ENCODE measurements around the gene CNTN2.

Gene CNTN2

GRCh38 chr1:205074513-205074912 is 31.5 kb downstream of the CNTN2 start:
- no peak for DNase-seq

- no peak for DNase-seq
Observed at GRCh38 chr1:205075642-205076155, 32.7 kb downstream of the CNTN2 start.

GRCh38 chr1:205076245-205076761 is 33.3 kb downstream of the CNTN2 start:
- no peak for DNase-seq

GRCh38 chr1:205077158-205077933 is 34.3 kb downstream of the CNTN2 start:
- no peak for DNase-seq

DNA sequence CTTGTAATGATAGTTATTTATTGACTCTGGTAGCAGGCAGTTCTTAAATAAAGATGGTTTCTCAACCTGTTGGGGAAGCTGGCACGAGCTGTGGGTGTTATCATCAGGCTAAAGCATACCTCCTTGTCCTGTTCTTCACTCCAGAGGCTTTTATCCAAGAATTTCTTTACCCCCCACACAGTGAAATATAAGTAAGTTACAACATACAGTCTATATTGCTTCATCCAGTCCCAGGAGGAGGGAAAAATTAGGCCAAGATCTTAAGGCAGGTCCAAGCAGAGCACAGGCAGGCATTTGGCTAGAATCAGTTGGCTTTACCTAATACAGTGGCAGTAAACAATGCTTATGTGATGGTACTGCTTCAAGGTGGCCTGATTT is 34.9 kb downstream of the CNTN2 start:
- DNase-seq: no peak

- no peak for DNase-seq
Observed at GRCh38 chr1:205082431-205082830, 39.4 kb downstream of the CNTN2 start.

GRCh38 chr1:205084360-205084759 is 41.3 kb downstream of the CNTN2 start, which contains the start of gene TMEM81:
Gene TMEM81, minus strand, starts transcription at chr1:205084460. Its CDS starts 140 bp downstream, at chr1:205084320.
- DNase-seq: no peak

- DNase-seq: no peak
Observed at GRCh38 chr1:205088341-205088740, 45.3 kb downstream of the CNTN2 start.

- peak in 1 of 2 experiments; percentile 22 for DNase-seq
Observed at GRCh38 chr1:205091043-205091740, 48.2 kb downstream of the CNTN2 start.

DNA sequence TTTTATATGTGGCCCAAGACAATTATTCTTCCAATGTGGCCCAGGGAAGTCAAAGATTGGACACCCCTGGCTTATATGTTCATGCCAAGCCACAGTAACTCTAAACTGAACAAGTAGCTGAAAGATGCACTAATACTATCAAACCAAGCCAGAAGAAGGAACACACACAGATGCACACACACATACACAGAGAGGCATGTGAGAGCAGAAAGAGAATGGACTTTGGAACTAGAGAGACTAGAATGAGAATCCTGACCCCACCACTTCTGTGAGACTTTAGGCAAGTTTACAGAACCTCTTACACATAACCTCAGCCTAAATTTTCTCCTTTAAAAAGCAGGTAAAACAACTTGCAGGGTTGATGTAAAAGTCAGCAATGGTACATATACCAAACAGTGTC is 52.4 kb downstream of the CNTN2 start:
- DNase-seq: no peak

DNA sequence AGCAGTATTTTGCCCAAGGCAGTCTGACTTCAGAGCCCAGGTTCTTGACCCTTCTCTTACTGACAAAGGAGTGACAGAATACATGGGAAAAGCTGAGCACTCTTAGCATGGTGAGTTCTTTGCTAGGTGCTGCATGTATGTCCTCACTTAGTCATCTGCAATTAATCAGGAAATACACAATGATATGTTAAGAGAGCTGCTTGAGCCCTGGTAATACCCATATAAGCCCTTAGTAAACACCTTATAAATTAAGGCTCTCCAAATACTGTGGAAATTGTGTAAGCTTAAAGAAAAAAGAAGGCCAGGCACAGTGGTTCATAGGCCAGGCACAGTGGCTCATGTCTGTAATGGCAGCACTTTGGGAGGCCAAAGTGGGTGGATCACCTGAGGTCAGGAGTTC is 55.2 kb downstream of the CNTN2 start:
- DNase-seq: no peak

DNA sequence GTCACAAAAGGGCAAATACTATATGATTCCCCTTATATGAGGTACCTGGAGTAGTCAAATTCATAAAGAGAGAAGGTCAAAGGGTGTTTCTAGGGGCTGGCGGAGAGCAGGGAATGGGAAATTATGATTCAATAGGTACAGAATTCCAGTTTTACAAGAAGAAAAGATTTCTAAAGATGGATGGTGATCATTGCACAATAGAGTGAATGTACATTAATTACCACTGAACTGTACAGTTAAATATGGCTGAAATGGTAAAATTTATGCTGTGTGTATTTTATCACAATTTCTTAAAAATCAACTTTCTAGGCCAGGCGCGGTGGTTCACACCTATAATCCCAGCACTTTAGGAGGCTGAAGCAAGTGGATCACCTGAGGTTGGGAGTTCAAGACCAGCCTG is 59.4 kb downstream of the CNTN2 start:
- no peak for DNase-seq

GRCh38 chr1:205107327-205107726 is 64.3 kb downstream of the CNTN2 start:
- DNase-seq: no peak

DNA sequence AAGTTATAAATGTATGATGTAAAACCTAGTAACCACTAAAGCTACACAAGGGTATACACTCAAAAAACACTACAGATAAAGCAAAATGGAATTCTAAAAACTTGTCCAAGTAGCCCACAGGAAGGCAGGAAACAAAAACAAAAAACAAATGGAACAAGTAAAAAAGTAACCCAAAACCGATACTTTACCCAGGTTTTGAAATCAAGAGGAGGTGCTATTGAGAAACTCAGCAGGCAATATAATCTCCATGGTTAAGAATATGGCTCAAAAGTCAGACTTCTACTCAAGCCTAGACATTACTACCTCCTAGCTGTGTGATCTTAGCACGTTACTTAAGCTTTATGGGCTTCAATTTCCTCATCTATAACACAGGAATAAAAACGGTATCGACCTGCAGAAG is 65.5 kb downstream of the CNTN2 start:
- DNase-seq: no peak

DNA sequence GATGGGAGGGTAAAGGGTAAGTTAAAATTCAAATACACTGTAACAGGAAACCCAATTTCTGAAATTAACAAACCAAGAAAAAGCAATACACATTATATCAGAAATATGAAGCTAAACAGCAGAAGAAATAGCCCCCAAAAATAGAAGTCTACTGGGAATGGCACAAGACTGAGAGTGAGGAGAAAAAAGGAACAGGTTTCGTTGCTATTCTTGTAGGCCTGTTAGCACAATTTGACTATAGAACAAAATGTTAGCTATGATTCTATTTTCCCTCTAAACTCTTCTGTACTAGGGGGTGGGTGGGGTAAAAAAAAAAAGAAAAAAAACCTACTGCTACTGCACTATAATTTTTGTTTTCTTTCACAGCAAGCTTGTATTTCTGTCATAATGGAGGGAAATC is 66.3 kb downstream of the CNTN2 start:
- DNase-seq: no peak

DNA sequence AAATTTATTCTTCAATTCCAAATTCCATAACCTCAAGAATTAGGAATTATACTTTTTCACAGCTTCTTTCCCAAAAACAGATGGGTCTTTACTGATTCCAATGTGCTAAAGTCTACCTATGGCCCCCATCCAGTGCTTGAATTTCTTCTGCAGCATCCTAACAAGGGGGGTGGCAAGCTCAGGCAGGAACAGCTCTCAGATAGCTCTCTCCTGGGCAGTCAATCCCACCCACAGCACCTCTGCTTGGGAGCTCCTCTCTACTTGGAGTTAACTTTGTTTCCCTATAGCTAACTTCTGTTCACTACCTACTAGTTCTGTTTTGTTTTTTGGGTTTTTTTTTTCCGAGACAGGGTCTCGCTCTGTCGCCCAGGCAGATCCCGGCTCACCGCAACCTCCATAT is 66.7 kb downstream of the CNTN2 start:
- no peak for DNase-seq

- DNase-seq: no peak
Observed at GRCh38 chr1:205111354-205111753, 68.3 kb downstream of the CNTN2 start.

GRCh38 chr1:205118752-205119151 is 75.7 kb downstream of the CNTN2 start:
- no peak for DNase-seq

DNA sequence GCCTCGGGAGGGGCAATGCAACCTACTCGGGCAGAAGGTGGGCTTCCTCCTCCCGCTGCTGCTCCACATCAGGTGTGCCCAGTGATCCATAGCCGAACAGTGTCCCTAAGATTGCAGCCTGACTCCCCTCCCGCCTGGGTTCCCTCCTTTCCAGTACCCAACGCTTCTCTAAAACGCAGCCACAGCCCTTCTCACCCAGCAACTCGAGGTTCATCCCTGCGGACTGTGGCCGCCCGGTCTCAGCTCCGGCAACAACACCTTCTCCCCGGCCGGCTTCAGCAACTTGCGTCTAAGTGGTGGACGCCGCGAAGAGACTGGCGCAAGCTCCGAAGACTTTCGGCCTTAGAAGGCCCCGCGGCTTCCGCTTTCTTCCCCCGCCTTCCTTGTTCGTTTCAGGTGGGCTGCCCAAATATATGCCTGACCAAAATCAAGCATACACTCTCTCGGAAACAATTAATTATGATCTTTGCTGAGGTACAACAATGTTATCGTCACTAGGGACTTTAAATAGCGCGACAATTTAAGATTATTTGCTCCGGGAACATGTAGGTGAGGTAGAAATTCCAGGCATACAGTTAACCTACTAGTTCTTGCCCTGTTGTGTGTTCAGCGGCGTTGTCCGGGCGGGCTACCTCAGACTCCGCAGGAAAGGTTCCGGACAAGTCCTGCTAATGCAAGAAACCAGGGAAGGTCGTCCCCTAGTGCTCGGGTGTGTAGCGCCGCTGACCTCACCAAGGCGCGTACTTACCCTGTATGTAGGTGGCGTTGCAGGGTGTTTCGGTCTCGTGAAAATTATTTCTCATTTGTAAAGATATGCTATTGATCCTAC is 78.9 kb downstream of the CNTN2 start, which contains the start of gene RBBP5:
RBBP5 (minus strand) TSS at position 319 of the 829 bp plus-strand sequence; CDS start at position 214, 105 bp downstream.
- DNase-seq: peak; percentile 61 to 94

GRCh38 chr1:205122489-205122882 is 79.5 kb downstream of the CNTN2 start:
- DNase-seq: no peak

- DNase-seq: no peak
Observed at GRCh38 chr1:205124726-205125125, 81.7 kb downstream of the CNTN2 start.

DNA sequence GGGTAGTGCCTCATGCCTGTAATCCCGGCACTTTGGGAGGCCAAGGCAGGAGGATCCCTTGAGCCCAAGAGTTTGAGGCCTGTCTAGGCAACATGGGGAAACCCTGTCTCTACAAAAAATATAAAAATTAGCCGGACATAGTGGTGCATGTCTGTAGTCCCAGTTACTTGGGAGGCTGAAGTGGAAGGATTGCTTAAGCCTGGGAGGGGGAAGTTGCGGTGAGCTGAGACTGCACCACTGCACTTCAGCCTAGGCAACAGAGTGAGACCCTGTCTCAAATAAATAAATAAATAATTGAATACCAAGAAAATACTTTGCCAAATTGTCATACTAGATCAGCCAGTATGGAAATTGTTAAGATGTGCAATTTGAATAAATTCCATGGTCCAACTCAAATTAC is 84.6 kb downstream of the CNTN2 start:
- no peak for DNase-seq
